HG03064 (cell line): ENCODE results near the gene DPH6.
"Not testable (repeated sequence)": the region's sequence is repeated elsewhere in the genome, so short reads cannot be mapped to it uniquely, and the experiment has no call there.

Experiments used
- ATAC-seq: cut with Tn5 transposase; IDR thresholded peaks from one replicate; pipeline ENCODE4 v1.9.1; 2021; ENCODE audit warnings: low read depth; ENCODE audit not compliant: unreplicated experiment

The DPH6 gene

DNA sequence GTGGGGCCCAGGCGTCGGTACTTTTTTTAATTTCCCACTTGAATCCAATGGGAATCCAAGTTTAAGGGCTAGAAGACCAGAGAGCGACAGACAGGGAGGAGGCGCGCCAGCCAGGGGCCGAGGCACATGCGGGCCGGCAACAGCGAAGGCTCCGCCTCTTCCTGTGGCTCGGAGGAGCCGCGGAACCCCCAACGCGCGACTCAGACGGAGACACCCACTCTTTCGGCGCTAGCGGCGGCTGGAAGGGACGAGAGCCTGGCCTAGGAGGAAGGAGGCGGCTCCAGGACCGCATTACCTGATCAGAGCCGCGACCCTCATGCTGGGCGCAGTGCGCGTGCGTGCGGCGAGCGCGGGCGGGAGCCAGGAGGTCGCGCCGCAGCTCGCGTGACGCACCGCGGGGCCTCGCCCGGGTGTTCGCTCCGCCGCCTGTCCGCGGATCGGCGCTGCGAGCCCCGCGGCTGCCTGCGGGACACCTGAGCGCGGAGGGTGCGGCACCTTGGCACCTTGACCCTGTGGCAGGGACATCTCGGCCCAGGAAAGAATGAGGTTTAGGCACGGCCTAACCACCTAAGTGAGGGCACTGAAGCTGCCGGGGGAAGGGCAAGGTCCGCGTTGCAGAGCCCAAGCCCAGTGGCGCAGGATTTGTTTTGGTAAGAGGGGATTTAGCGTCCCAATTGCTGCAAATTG lies at the start of gene DPH6:
Gene DPH6, minus strand, starts transcription at position 342 of the 687 bp plus-strand sequence. Its CDS starts 24 bp downstream, at position 318.
- peak; percentile 86 for ATAC-seq

DNA sequence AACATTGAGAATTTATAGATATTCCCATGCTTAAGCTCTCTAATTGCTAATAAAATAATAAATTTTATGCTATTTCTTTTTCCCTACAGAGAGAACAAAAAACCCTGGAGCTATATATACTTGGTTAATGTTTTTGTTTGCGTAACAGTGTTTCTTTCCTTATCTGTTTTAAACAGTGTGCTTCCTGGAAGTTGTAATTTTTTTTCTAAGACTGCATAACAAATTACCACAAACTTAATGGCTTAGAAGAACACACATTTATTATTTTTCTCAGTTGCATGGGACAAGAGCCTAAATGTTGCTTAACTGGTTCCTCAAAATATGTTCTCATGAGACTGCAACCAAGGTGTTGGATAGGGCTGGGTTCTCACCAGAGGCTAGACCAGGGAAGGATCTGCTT lies 49.7 kb upstream of the DPH6 start:
- ATAC-seq, result no peak

GRCh38 chr15:35591987-35592386 lies 46.0 kb upstream of the DPH6 start:
- ATAC-seq, result not testable (repeated sequence)

DNA sequence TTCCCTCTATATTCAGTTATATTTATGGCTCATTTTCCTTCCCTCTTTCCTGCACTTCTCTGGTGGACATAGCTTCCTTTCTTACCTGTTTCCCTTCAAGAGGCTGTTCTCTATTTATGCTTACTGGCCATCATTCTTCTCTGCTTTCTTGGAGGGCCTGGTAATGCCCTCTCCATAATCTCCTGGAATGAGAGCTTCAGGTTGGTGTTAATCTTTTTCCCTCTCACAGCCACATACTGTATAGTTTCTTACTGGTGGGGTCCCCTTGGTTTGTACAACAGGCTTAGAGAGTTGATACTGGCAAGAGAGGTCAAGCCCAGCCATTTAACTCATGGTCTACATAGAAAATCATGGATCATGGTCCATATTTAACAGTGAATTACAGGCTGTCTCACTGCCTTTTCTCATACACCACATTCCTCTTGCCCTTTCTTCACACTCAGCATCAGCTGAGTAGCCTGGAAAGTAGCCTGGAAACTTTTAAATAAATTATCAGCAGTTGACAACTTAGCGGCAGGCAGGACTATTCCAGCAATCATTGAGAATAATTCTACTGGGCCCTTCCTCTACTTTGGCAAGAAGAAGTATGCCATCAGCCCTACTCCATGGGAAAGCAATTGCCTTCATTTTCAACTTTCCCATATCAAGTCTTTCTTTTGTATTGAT lies 38.0 kb upstream of the DPH6 start:
- no peak for ATAC-seq

- ATAC-seq, result no peak
Observed at GRCh38 chr15:35580606-35581005, 34.6 kb upstream of the DPH6 start.

DNA sequence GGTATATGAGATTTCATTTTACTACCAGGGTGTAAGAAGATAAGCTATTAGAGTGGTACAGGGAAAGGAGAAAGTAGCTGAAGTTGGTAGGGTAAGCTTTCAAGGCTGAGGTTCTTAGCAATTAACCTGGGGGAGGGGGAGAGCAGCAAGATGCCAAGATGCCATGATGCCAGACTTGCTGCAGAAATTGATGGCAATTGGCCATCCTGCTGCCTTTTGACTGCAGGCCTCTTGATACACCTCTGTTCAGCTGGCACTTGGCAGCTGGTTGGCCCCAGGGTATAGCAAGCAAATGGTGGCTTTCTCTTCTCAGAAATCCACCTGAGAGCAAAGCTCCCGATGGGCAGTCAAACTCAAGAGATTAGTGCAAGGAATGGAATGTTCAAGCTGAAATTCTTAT lies 21.4 kb upstream of the DPH6 start:
- no peak for ATAC-seq

- ATAC-seq, result no peak
Observed at GRCh38 chr15:35566991-35567390, 21.0 kb upstream of the DPH6 start.

DNA sequence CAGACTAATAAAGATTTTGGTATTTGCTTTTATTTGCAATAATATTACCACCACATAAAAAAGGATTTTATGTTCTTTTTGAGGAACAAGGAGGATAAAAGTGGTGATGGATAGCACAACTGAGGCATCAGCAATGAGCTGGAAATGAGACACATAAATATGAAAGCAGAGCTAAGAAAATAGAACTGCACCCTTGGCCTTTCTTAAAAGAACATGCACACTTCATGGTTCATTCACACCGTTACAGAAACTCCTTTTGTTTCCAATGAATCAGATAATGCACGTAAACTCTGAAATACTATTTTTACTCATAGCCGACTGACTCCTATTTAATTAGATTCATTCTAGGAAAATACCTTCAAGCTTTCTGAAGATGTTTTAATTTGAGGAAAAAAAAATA lies 19.9 kb upstream of the DPH6 start:
- ATAC-seq, result no peak

DNA sequence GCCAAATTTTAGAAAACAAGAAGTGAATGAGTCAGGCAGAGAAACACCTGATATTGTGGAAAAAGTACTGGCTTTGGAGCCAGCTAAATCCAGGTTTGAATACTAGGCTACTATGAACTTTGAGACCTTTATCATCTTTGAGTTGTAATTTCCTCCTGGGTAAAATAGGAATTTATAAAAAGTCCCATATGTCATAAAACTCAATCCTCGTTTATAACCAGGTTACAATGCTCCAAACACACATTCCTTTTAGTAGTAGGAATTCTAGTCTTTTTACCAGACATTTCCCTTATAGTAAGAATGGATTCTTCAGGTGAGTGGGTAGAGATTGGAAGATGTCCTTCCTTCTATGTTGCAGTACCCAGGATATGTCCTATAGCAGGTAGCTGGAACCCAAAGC lies 16.7 kb upstream of the DPH6 start:
- ATAC-seq, result no peak

DNA sequence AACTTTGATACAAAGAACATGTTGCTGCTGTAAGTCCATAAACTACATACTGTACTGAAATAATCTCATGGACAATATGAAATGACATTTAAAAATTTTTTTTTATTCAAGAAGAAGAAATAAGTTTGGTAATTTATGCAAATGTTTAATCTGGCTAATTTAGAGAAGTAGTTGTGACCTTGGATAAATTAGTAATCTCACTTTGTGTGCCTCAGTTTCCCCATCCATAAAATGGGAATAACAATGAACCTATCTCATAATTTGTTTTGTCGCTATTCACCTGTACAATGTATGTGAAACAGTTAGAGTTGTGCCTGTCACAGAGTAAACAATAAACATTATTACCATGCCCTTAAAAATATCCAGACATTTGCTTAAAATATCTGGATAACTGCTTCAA lies 15.3 kb upstream of the DPH6 start:
- no peak for ATAC-seq

GRCh38 chr15:35560870-35561269 lies 14.9 kb upstream of the DPH6 start:
- ATAC-seq, result no peak

DNA sequence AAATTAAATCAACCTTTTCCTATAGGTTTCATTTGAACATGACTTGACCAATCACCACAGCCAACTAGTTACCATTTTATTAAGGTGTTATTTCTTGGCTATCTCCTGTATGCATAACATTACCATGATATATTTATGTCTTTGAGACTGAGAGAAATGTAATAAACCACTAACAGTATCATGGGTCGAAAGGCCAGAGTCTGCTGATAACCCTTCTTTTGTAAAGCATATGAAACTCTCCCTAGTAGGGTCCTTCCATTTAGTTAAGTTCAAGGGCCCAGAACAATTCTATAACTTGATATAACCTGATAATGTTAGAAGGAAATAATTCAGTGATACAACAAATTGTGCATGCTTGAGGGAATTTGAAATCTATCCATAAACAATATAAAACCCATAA lies 14.3 kb upstream of the DPH6 start:
- ATAC-seq, result no peak

DNA sequence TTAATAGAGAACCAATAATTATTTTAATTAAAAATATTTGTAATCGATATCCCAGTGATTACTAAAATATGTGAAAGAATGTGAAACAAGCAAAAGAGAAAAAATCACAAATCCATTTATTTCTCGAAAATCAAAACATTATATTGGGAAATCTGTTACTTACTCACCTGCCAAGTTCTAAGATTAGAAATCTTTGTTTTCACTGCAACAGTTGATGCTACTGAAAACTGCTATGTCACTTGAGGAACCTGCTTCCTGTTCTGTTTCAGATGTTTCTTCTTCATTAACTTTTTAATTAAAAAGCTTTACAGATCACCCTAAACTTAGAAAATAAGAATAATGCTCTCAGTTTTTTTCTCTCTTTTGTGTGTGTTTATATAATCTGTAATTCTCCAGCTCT lies 13.7 kb upstream of the DPH6 start:
- no peak for ATAC-seq

- ATAC-seq, result no peak
Observed at GRCh38 chr15:35557544-35557943, 11.6 kb upstream of the DPH6 start.

DNA sequence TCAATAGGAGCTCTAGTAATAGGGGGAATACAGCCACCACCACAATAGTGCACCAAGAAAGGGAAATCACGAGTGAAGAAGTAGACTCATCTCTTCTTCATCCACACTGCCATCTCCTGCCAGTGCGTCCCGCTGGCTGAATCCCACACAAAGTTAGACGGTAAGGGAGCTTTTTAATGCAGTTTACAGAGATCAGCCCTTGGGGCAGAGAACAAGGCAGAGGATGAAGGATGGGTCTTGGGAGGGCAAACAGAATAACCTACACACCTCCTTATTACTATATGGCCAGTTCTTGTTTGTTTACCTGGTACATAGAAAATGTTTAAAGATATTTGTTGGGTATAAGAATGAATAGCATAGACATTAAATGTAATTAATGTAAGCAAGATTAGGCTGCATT lies 11.0 kb upstream of the DPH6 start:
- no peak for ATAC-seq

GRCh38 chr15:35555244-35555643 lies 9.3 kb upstream of the DPH6 start:
- ATAC-seq, result no peak

GRCh38 chr15:35550957-35551356 lies 5.0 kb upstream of the DPH6 start:
- no peak for ATAC-seq

- ATAC-seq, result no peak
Observed at GRCh38 chr15:35549567-35549966, 3.6 kb upstream of the DPH6 start.

DNA sequence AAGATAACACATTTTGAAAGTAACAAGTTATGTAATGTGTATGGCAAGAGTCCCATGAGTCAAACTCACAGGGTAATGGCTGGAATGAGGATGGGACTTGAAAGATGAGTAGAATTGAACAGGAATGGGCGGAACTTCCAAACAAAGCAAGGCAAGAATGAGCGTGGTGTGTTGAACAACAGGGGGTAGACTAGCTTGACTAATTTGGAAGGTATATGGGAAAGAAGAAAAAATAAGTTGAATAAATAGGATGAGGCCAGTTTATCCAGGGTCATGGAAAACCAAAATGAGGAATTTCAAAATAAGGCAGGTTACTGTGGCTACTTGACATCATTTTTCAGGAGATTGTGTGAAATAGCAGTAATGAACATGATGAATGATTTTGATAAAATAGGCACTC lies 2.5 kb upstream of the DPH6 start:
- ATAC-seq, result no peak

DNA sequence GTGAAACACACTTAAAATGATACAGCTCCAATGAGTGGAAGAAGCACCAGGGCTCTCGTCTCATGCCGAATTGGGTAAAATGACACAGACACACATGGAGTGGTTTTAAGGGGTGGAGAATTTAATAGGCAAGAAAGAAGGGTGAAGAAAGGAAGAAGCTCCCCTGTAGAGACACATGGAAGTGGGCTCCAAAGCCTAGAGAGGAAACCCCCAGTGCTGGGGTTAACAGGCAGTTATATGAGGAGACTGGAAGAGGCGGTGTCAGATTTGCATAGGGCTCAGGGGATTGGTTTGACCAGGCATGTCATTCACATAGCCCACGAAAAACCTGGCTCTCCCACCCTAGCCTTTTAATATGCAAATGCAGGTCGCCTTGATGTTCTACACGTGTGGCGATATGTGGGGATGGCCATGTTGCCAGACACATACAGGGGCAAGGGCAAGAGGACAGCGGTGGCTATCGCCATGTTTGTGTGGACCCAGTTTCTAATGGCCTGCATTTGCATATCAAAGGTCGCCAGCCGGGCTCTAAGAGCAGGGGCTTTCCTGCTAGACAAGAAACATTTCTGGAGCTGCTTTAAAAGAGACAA lies 1.9 kb upstream of the DPH6 start:
- ATAC-seq, result no peak

- no peak for ATAC-seq
Observed at GRCh38 chr15:35546511-35547381, 781 bp upstream of the DPH6 start.
